K562 (cell line): ENCODE results near the gene LTBP2. TPM values are rescaled to one million over a fixed set of nuclear protein-coding genes. Genes with fewer than 3 reads are reported as not detected.

ENCODE experiments used
- ATAC-seq: fragments of 200-7000 bp; cut with Tn5 transposase; 3 replicates; pipeline ENCODE4 v1.9.1; 2020; ENCODE audit warnings: moderate library complexity
- BruUV-seq: library from RNA; stranded (reverse); fragments of 400-500 nt; replicated peaks from 2 replicates; lab custom pipeline; 2021; lab: Mats Ljungman, UMichigan
- CTCF ChIA-PET: fragments of 300-600 bp; formaldehyde crosslinking; extraction: SDS; loops from one replicate; lab custom pipeline; 2021; ENCODE audit warnings: low intra/inter-chr PET ratio; lab: Yijun Ruan, JAX
- POLR2A ChIA-PET: fragments of 300-600, 350-650 bp; sonication (Branson Sonifier 250); formaldehyde crosslinking; extraction: SDS; loops from one replicate; lab custom pipeline; 2021; ENCODE audit warnings: antibody characterized with exemption, inconsistent platforms; lab: Yijun Ruan, JAX
- DNase-seq, 4 experiments: peaks; one replicate each; pipeline versions ENCODE4 v3.0.0 to v3.0.0-alpha.2; 2011 to 2018; ENCODE audit warnings: low spot score in 3 of 4, mixed read lengths in 3 of 4; ENCODE audit errors: extremely low read depth in 1 of 4
- FAIRE-seq: peaks from 2 replicates; lab custom pipeline; 2011; peaks lifted over from hg19 to GRCh38; lab: Jason Lieb, UNC
- H2AFZ ChIP-seq: 2 replicates; pipeline ENCODE4 v1.6.0; 2011; ENCODE audit warnings: low read depth, low read length, control low read depth, inconsistent platforms
- H3K27ac ChIP-seq: fragments of 200-600 bp; 3 replicates; pipeline ENCODE4 v1.8.0; 2011; ENCODE audit warnings: low read depth, mild to moderate bottlenecking, control low read depth, inconsistent platforms, low read length, moderate library complexity, mixed read lengths; ENCODE audit errors: extremely low read depth
- H3K27me3 ChIP-seq, 2 experiments: fragments of 300-600 bp in 1 of 2; 2 replicates in 1 of 2; 3 replicates in 1 of 2; pipeline versions ENCODE4 v1.6.0 to v1.8.0; 2011; ENCODE audit warnings: inconsistent platforms in 2 of 2, low read length in 2 of 2, mild to moderate bottlenecking in 1 of 2, mixed read lengths in 1 of 2, moderate library complexity in 1 of 2; ENCODE audit not compliant: control insufficient read depth in 2 of 2, insufficient read depth in 2 of 2
- H3K36me3 ChIP-seq: fragments of 300-600 bp; 3 replicates; pipeline ENCODE4 v1.8.0; 2011; ENCODE audit warnings: mild to moderate bottlenecking, low read length, inconsistent platforms; ENCODE audit not compliant: control insufficient read depth, insufficient read depth
- H3K4me1 ChIP-seq, 2 experiments: fragments of 200-600 bp in 1 of 2; replicated peaks in 1 of 2; 2 replicates in 1 of 2; 3 replicates in 1 of 2; pipeline versions ENCODE4 v1.5.1 to v1.8.0; 2011; ENCODE audit warnings: inconsistent platforms in 2 of 2, low read length in 2 of 2, mild to moderate bottlenecking in 1 of 2, mixed read lengths in 1 of 2, moderate library complexity in 1 of 2; ENCODE audit not compliant: control insufficient read depth in 2 of 2, insufficient read depth in 2 of 2
- H3K4me2 ChIP-seq: 2 replicates; pipeline ENCODE4 v1.6.1; 2011; ENCODE audit warnings: low read length, control low read depth, inconsistent platforms, mixed read lengths; ENCODE audit not compliant: insufficient read depth
- H3K4me3 ChIP-seq: fragments of 200-600 bp; sonication (generic), shearing (Covaris generic); 2 replicates; pipeline ENCODE4 v1.5.1; 2016; ENCODE audit warnings: control low read depth, inconsistent platforms
- H3K79me2 ChIP-seq: fragments of 200-600 bp; 3 replicates; pipeline ENCODE4 v1.8.0; 2011; ENCODE audit warnings: low read length, inconsistent platforms; ENCODE audit not compliant: control insufficient read depth, insufficient read depth
- H3K9ac ChIP-seq, 2 experiments: 2 replicates each; pipeline versions ENCODE4 v1.6.0 to v1.6.1; 2011; ENCODE audit warnings: low read depth in 2 of 2, low read length in 2 of 2, control low read depth in 1 of 2, inconsistent platforms in 1 of 2, mild to moderate bottlenecking in 1 of 2, mixed read lengths in 1 of 2; ENCODE audit not compliant: insufficient read depth in 1 of 2
- H3K9me1 ChIP-seq: one replicate; pipeline ENCODE4 v1.6.0; 2011; ENCODE audit warnings: inconsistent platforms, mild to moderate bottlenecking, low read length, moderate library complexity; ENCODE audit not compliant: control insufficient read depth, insufficient read depth
- H3K9me3 ChIP-seq: replicated peaks from 2 replicates; pipeline ENCODE4 v1.5.1; 2011; ENCODE audit warnings: low read depth, low read length, inconsistent platforms; ENCODE audit not compliant: control insufficient read depth, insufficient read depth
- H4K20me1 ChIP-seq: replicated peaks from 2 replicates; pipeline ENCODE4 v1.6.1; 2011; ENCODE audit warnings: low read length, inconsistent platforms, mixed read lengths; ENCODE audit not compliant: control insufficient read depth, insufficient read depth
- HINFP ChIP-seq: fragments of 450-650 bp; conservative IDR thresholded peaks from 2 replicates; pipeline ENCODE4 v1.6.1; 2016; ENCODE audit warnings: missing genetic modification characterization, low read depth, mild to moderate bottlenecking, control low read depth, missing compliant biosample characterization
- KLF16 ChIP-seq: IDR thresholded peaks from 2 replicates; pipeline ENCODE4 v1.6.1; 2016; ENCODE audit warnings: antibody characterized with exemption
- PRDM10 ChIP-seq: fragments of 450-650 bp; IDR thresholded peaks from 2 replicates; pipeline ENCODE4 v1.6.1; 2018; ENCODE audit not compliant: partially characterized antibody
- SRSF1 ChIP-seq: fragments of 200-400 bp; formaldehyde crosslinking; IDR thresholded peaks from 2 replicates; pipeline ENCODE4 v1.6.1; 2017; ENCODE audit warnings: mild to moderate bottlenecking, low read depth, low read length, moderate library complexity
- ZNF75A ChIP-seq: fragments of 450-650 bp; formaldehyde crosslinking; IDR thresholded peaks from 2 replicates; pipeline ENCODE4 v1.4.0; 2020; ENCODE audit warnings: mild to moderate bottlenecking
- WGBS: fragments of 100-300 bp; shearing (Covaris generic); methylation state at CpG from one replicate; pipeline ENCODE4 v1.1.6; 2016; ENCODE audit warnings: low coverage, mixed read lengths; ENCODE audit not compliant: insufficient coverage; ENCODE audit errors: missing lambda C conversion rate; 5-methylcytosine and 5-hydroxymethylcytosine counted together
- in situ Hi-C: fragments of 300-500 bp; cut with MboI; formaldehyde crosslinking; loops from 4 replicates; pipeline ENCODE4 v1.15.0; 2018; ENCODE audit warnings: inconsistent platforms, mixed read lengths
- intact Hi-C: fragments of 100-400 bp; cut with micrococcal nuclease; formaldehyde crosslinking; loops from 2 replicates; pipeline ENCODE4 v1.14.2; 2022
- polyA plus RNA-seq, 8 experiments: library from polyadenylated mRNA; depleted of rRNA in 4 of 8; stranded (reverse) in 5 of 8; unstranded in 3 of 8; fragments of >200 nt; fragmentation: Nextera tagmentation in 2 of 8; fragmentation: Illumina TruSeq in 1 of 8; extraction: Ambion mirVana in 2 of 8; extraction: Trizol in 1 of 8; gene quantifications; 2 replicates each; pipeline versions ENCODE4 v1.2.1 to v1.2.3, GENCODE V29; 2011 to 2014; ENCODE audit warnings: inconsistent platforms in 1 of 8, missing spikeins in 1 of 8
- total RNA-seq, 7 experiments: library from RNA; depleted of rRNA in 6 of 7; stranded (reverse); fragments of >200 nt in 6 of 7; fragmentation: Illumina TruSeq in 2 of 7; extraction: Trizol in 2 of 7; gene quantifications; 2 replicates each; pipeline versions ENCODE4 v1.2.1 to v1.2.3, GENCODE V29; 2011 to 2021; ENCODE audit warnings: low replicate concordance in 1 of 7

LTBP2 gene
- total and polyA plus RNA-seq, 9 of the 15 experiments (the other 6 are each of a cell fraction or from before 2014, with no cell fraction given): under 0.01 to 0.18 (median 0.03) TPM; not detected in 3

DNA sequence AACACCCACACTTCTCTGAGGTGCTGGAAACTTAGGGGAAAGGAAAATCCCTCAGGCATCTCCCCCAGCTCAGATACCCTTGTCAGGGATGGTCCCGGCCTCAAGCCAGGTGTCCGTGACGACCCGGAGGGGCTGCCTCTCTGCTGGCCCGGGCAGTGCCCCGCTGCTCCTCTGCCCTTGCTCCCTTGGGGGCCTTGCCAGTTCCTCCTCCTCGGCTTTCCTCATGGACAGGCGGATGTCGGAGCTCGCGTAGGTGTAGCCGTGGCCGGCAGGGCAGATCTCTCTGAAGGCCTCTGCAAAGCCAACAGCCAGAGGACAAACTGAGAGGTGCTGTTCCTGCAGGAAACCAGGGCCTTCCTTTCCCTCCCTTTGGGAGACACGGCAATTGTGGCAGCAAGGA is 83.6 kb downstream of the LTBP2 start:
- POLR2A ChIA-PET: no interaction called here

More for the DNA sequence above, 83.6 kb downstream of the LTBP2 start:
- no peak for DNase-seq
- TF ChIP-seq KLF16: no peak
- TF ChIP-seq ZNF75A (CRISPR knock-in tag): no peak
- no peak for TF ChIP-seq HINFP (tag)
- TF ChIP-seq SRSF1: no peak
- no peak for TF ChIP-seq PRDM10
- TF ChIP-seq, all 486 proteins: peak for 0
- ATAC-seq (no peak), FAIRE-seq (no peak)
- H3K4me2 ChIP-seq: no peak overlapping the region
- H3K4me1 ChIP-seq: peaks cover 0 to 16% of the 10 kb centered on the region in 2 experiments; a peak in 3 of 5 replicates
- peaks cover 0 to 24% of the 10 kb centered on the region in 2 experiments; a peak in 2 of 5 replicates for H3K27me3 ChIP-seq
- in situ Hi-C loops: no loop called here
- no peak overlapping the region for H3K27ac ChIP-seq
- CTCF ChIA-PET: no interaction called here
- 5% methylated on average over 11 of the region's 14 CpGs for WGBS
- H3K9me3 ChIP-seq: no peaks in the 10 kb centered on the region
- no peak overlapping the region for H2AFZ ChIP-seq
- no peaks in the 10 kb centered on the region for H3K9me1 ChIP-seq
- intact Hi-C loops: no loop called here
- H3K4me3 ChIP-seq: no peak overlapping the region
- H3K36me3 ChIP-seq: no peaks in the 10 kb centered on the region
- H3K79me2 ChIP-seq: no peaks in the 10 kb centered on the region
- no TSS peak for BruUV-seq
- H4K20me1 ChIP-seq: no peaks in the 10 kb centered on the region
- H3K9ac ChIP-seq: no peak overlapping the region
